Right lobe of liver (tissue), 4 donors: ENCODE results near the gene AFP.

Experiments
- POLR2A ChIP-seq: fragments of 450-650 bp; IDR thresholded peaks from one replicate; pipeline ENCODE4 v1.6.1; 2017; ENCODE audit warnings: antibody characterized with exemption, mild to moderate bottlenecking
- TF ChIP-seq, protein P1 (sequence below), 4 donors: fragments of 200-600 bp in 3 of 4; fragments of 450-650 bp in 1 of 4; IDR thresholded peaks; one replicate each; pipeline versions ENCODE4 v1.5.1 to v1.8.0; 2016 to 2022; ENCODE audit warnings: antibody characterized with exemption in 4 of 4, mild to moderate bottlenecking in 2 of 4
- donor health status: DM: no; HTN: no; CAD: no.
- donor health status: DM: no; HTN: no; CAD: no.
- donor health status: DM: no; HTN: yes; CAD: no.

DNA sequence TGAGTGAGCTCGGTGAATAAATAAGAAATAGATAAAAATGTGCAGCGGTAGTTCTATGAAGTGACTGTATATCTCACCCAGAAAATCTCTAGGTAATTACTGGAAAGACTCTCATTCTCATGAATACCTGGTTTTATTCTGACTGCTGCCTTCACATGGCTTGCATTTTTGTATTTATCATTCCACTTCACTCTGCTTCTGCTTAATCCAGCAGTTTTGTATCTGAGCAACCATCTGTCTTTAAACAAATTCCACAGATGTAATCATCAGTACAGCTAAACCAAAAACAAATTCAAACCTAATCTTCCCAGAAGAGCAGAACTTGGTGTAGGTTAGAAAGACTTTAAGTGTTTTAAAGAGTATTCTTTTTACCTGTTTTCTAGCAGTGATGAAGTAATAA lies 43.1 kb upstream of the AFP start:
- no peak for TF ChIP-seq POLR2A
- TF ChIP-seq, protein P1, sequence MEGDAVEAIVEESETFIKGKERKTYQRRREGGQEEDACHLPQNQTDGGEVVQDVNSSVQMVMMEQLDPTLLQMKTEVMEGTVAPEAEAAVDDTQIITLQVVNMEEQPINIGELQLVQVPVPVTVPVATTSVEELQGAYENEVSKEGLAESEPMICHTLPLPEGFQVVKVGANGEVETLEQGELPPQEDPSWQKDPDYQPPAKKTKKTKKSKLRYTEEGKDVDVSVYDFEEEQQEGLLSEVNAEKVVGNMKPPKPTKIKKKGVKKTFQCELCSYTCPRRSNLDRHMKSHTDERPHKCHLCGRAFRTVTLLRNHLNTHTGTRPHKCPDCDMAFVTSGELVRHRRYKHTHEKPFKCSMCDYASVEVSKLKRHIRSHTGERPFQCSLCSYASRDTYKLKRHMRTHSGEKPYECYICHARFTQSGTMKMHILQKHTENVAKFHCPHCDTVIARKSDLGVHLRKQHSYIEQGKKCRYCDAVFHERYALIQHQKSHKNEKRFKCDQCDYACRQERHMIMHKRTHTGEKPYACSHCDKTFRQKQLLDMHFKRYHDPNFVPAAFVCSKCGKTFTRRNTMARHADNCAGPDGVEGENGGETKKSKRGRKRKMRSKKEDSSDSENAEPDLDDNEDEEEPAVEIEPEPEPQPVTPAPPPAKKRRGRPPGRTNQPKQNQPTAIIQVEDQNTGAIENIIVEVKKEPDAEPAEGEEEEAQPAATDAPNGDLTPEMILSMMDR (IDR thresholded peaks at IDR 0.05): no peak
